Epithelial cell of esophagus (primary cell): ENCODE data around the gene ST8SIA5.

Experiments used
- DNase-seq: peaks from one replicate; pipeline ENCODE4 v3.0.0; 2010; ENCODE audit warnings: low read depth
- H3K4me3 ChIP-seq: 2 replicates; pipeline ENCODE4 v1.5.1; 2011; ENCODE audit warnings: mild to moderate bottlenecking, low read length, control low read depth
- CTCF ChIP-seq: IDR thresholded peaks from 2 replicates; pipeline ENCODE4 v1.5.1; 2011; ENCODE audit warnings: low read depth, mild to moderate bottlenecking, low read length, control low read depth, inconsistent platforms; ENCODE audit not compliant: insufficient read depth; ENCODE audit errors: missing control alignments

Gene ST8SIA5

GRCh38 chr18:46748466-46748865, 8.4 kb downstream of the ST8SIA5 start:
- H3K4me3 ChIP-seq: no peak overlapping the region
- TF ChIP-seq CTCF: no peak
- no peak for DNase-seq

GRCh38 chr18:46740046-46740445, 16.8 kb downstream of the ST8SIA5 start:
- DNase-seq: no peak
- TF ChIP-seq CTCF: no peak
- H3K4me3 ChIP-seq: no peak overlapping the region

GRCh38 chr18:46738491-46738890, 18.4 kb downstream of the ST8SIA5 start:
- TF ChIP-seq CTCF: no peak
- no peak for DNase-seq
- H3K4me3 ChIP-seq: no peak overlapping the region

- no peak overlapping the region for H3K4me3 ChIP-seq
- TF ChIP-seq CTCF: no peak
- no peak for DNase-seq
Measured at GRCh38 chr18:46736736-46737135, 20.1 kb downstream of the ST8SIA5 start.

GRCh38 chr18:46736135-46736534, 20.7 kb downstream of the ST8SIA5 start:
- DNase-seq: no peak
- H3K4me3 ChIP-seq: no peak overlapping the region
- TF ChIP-seq CTCF: no peak

GRCh38 chr18:46734981-46735380, 21.9 kb downstream of the ST8SIA5 start:
- DNase-seq: no peak
- no peak overlapping the region for H3K4me3 ChIP-seq
- TF ChIP-seq CTCF: no peak

- no peak for TF ChIP-seq CTCF
- no peak overlapping the region for H3K4me3 ChIP-seq
- DNase-seq: no peak
Measured at GRCh38 chr18:46733872-46734271, 23.0 kb downstream of the ST8SIA5 start.
